Lower leg skin (tissue), 4 donors: ENCODE measurements around the gene BCL7A. TPM values are rescaled to one million over a fixed set of nuclear protein-coding genes. Genes with fewer than 3 reads are reported as not detected.

Experiments
- DNase-seq, 2 donors: peaks; one replicate each; pipeline ENCODE4 v3.0.0-alpha.2; 2019; ENCODE audit warnings: low spot score in 2 of 2
- H3K4me3 ChIP-seq: fragments of 200-600 bp; sonication (generic); 2 replicates; pipeline ENCODE4 v1.5.1; 2017; ENCODE audit warnings: mild to moderate bottlenecking, low read depth; ENCODE audit not compliant: poor library complexity, severe bottlenecking
- CTCF ChIP-seq, 3 donors: fragments of 450-650 bp; IDR thresholded peaks; one replicate each; pipeline ENCODE4 v1.5.1; 2016; ENCODE audit warnings: antibody characterized with exemption in 3 of 3, mild to moderate bottlenecking in 3 of 3, moderate library complexity in 2 of 3
- POLR2A ChIP-seq, 2 donors: fragments of 450-650 bp; IDR thresholded peaks; one replicate each; pipeline ENCODE4 v1.6.1; 2016 to 2017; ENCODE audit warnings: antibody characterized with exemption in 2 of 2, mild to moderate bottlenecking in 1 of 2, moderate library complexity in 1 of 2
- WGBS, 2 donors: methylation state at CpG; one replicate each; pipeline ENCODE4 v1.1.5; 2018; 5-methylcytosine and 5-hydroxymethylcytosine counted together
- intact Hi-C: fragments of 100-400 bp; cut with DNase I; formaldehyde crosslinking; loops from one replicate; pipeline ENCODE4 v1.15.0; 2023; ENCODE audit warnings: low total_unique reads
- total RNA-seq, 4 donors: library from RNA; depleted of rRNA; stranded (reverse); fragments of >200 nt; gene quantifications; one replicate each; pipeline ENCODE4 v1.1.0, GENCODE V29; 2016

Gene BCL7A
- total RNA-seq, 4 donors from 2014 or later = 17.8 to 22.3 (median 18.9) TPM

DNA sequence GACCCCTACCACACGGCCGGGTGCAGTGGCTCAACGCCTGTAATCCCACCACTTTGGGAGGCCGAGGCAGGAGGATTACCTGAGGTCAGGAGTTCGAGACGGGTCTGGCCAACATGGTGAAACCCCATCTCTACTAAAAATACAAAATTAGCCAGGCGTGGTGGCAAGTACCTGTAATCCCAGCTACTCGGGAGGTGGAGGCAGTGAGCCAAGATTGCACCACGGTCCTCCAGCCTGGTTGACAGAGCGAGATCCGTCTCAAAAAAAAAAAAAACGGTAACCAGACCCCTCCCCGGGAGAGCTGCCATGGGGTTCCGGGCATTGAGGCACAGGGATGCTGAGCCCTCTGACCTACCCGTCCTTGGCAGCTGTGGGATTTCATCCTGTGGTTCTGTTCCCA is 21.8 kb downstream of the BCL7A start:
- WGBS, 2 donors = 85 to 88% methylated on average over 15 of the region's 15 CpGs
- TF ChIP-seq POLR2A (IDR thresholded peaks at IDR 0.05) (no peak), CTCF (IDR thresholded peaks at IDR 0.05) (no peak)
- intact Hi-C loops = no loop called here
- DNase-seq = no peak
- no peak overlapping the region for H3K4me3 ChIP-seq

GRCh38 chr12:122045262-122045661 is 23.6 kb downstream of the BCL7A start:
- TF ChIP-seq POLR2A (IDR thresholded peaks at IDR 0.05) (no peak), CTCF (IDR thresholded peaks at IDR 0.05) (no peak)
- 96 to 98% methylated on average over 7 of the region's 7 CpGs for WGBS, 2 donors
- DNase-seq = no peak
- intact Hi-C loops = no loop called here
- H3K4me3 ChIP-seq = no peak overlapping the region

- TF ChIP-seq POLR2A (IDR thresholded peaks at IDR 0.05) = no peak
- no peak for TF ChIP-seq CTCF (IDR thresholded peaks at IDR 0.05)
- DNase-seq = no peak
- intact Hi-C loops = no loop called here
- WGBS, 2 donors = 81 to 91% methylated on average over 7 of the region's 7 CpGs
- no peak overlapping the region for H3K4me3 ChIP-seq
Measured at GRCh38 chr12:122046145-122046544, 24.5 kb downstream of the BCL7A start.

DNA sequence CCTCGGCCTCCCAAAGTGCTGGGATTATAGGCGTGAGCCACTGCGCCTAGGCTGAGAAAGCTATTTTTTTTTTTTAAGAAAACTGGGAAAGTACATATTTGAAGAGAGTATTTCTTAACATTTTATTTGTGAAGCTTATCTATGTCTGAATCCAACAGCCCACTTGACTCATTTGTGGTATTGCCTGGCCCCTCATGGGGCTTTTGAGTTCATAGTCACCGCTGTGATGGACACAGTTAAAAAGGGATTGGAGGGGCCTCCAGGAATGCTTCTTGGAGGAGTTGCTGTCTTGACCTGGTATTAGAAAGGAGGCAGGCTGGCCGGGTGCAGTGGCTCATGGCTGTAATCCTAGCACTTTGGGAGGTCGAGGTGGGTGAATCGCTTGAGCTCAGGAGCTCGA is 26.5 kb downstream of the BCL7A start:
- WGBS, 2 donors = 97 to 99% methylated on average over 8 of the region's 8 CpGs
- intact Hi-C loops = no loop called here
- TF ChIP-seq CTCF (IDR thresholded peaks at IDR 0.05) (no peak), POLR2A (IDR thresholded peaks at IDR 0.05) (no peak)

DNA sequence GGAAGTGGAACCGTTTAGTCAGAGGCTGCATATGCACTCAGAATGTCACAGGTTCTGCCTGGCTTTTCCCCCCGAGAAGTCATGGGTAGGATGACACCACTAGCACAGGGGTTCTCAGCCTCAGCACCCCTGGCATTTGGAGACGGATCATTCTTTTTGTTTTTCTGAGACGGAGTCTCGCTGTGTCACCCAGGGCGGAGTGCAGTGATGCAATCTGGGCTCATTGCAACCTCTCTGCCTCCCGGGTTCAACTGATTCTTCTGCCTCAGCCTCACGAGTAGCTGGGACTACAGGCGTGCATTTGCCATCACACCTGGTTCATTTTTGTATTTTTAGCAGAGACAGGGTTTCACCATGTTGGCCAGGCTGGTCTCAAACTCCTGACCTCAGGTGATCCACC is 28.1 kb downstream of the BCL7A start:
- DNase-seq = no peak
- TF ChIP-seq POLR2A (IDR thresholded peaks at IDR 0.05) = no peak
- no peak for TF ChIP-seq CTCF (IDR thresholded peaks at IDR 0.05)
- H3K4me3 ChIP-seq = no peak overlapping the region
- WGBS, 2 donors = 83 to 84% methylated on average over 9 of the region's 9 CpGs
- intact Hi-C loops = no loop called here

More for the DNA sequence above, 26.5 kb downstream of the BCL7A start:
- no peak overlapping the region for H3K4me3 ChIP-seq
- no peak for DNase-seq

DNA sequence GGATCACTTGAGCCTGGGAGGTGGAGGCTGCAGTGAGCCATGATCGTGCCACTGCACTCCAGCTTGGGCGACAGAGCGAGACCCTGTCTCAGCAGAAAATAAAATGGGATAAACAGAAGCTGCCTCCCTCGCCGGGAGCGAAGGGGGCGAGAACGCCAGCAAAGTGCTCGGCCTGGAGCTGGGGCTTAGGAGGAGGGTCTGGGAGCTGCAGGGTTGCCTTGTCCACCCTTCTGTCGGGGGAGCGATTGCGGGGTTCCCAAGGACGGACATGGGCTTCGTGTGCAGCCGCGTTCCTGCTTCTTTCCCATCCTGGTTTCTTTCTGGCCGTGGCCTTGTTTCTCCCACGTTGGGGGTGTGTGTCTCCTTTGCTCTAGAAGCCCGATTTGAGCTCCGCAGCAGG is 29.0 kb downstream of the BCL7A start:
- intact Hi-C loops = no loop called here
- H3K4me3 ChIP-seq = no peak overlapping the region
- TF ChIP-seq POLR2A (IDR thresholded peaks at IDR 0.05) (no peak), CTCF (IDR thresholded peaks at IDR 0.05) (no peak)
- 89 to 91% methylated on average over 20 of the region's 20 CpGs for WGBS, 2 donors
- DNase-seq = no peak
